ENCODE data around the gene CCDC141. TPM values are rescaled to one million over a fixed set of nuclear protein-coding genes. Genes with fewer than 3 reads are reported as not detected.

CCDC141 gene
- total and polyA plus RNA-seq, 2 of the 13 experiments (the other 11 are each of a cell fraction or from before 2014, with no cell fraction given) = not detected

DNA sequence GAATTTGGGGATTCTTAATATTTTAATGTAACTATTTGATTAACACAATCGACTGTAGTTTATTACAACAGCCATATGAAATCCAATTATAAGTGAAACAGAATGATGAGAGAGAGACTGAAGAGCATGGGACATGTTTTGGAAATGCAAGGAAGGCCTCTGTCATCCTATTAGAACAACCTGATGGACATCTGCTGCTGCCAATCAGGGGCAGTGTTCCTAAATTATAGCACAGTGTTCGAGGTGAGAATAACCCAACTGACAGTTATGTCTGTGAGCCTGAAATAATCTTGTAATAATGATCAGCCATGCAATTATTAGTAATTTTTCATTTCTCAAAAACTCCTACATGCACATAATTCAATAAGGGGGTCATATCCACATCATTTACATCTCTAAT, 73.6 kb downstream of the CCDC141 start:
- in situ Hi-C loops (cut with HindIII; ENCODE audit: extremely low pct_ligation_motif_present, low pct_unique_long_range_greater_than_20kb) = no loop called here
- Histone ChIP-seq H3K4me3 (replicated peaks in 1 of 3; ENCODE audit: insufficient read depth in 1 of 3, low read depth in 2 of 3, low read length in 3 of 3) (no peak overlapping the region), H4K20me1 (ENCODE audit: insufficient read depth, low read length) (no peaks in the 10 kb centered on the region), H3K9me3 (ENCODE audit: low read length) (no peaks in the 10 kb centered on the region), H3K9ac (ENCODE audit: insufficient read depth, low read depth, low read length) (no peak overlapping the region), H3K36me3 (replicated peaks in 1 of 2; ENCODE audit: control insufficient read depth in 1 of 2, insufficient read depth in 2 of 2, low read length in 2 of 2) (no peaks in the 10 kb centered on the region), H3K79me2 (ENCODE audit: insufficient read depth, low read length) (no peaks in the 10 kb centered on the region), H2AFZ (ENCODE audit: low read length) (no peak overlapping the region), H3K27me3 (ENCODE audit: control insufficient read depth in 1 of 2, insufficient read depth in 2 of 2, low read length in 2 of 2) (no peaks in the 10 kb centered on the region), H3K4me2 (ENCODE audit: low read depth, low read length) (no peak overlapping the region), H3K4me1 (ENCODE audit: insufficient read depth, low read length) (no peaks in the 10 kb centered on the region), H3K27ac (ENCODE audit: extremely low read length, insufficient read depth, low read length) (no peak overlapping the region)
- no TSS peak for BruUV-seq (replicated peaks)
- ChIA-PET CTCF (ENCODE audit: low intra/inter-chr PET ratio, low total read pairs) (no interaction called here), POLR2A (no interaction called here)
- FAIRE-seq = no peak
- intact Hi-C loops (cut with micrococcal nuclease; ENCODE audit: unreplicated experiment) = no loop called here
- no peak for DNase-seq (ENCODE audit: low spot score)
- TF ChIP-seq TBP (CRISPR knock-in tag; IDR thresholded peaks at IDR 0.05) (no peak), PCBP1 (IDR thresholded peaks at IDR 0.05; ENCODE audit: borderline replicate concordance, low read depth, low read length) (no peak), MEIS1 (CRISPR knock-in tag; IDR thresholded peaks at IDR 0.05; ENCODE audit: borderline replicate concordance) (no peak)
- ATAC-seq = no peak
- WGBS (ENCODE audit: low lambda C conversion rate) = 1% methylated on average over 2 of the region's 2 CpGs

DNA sequence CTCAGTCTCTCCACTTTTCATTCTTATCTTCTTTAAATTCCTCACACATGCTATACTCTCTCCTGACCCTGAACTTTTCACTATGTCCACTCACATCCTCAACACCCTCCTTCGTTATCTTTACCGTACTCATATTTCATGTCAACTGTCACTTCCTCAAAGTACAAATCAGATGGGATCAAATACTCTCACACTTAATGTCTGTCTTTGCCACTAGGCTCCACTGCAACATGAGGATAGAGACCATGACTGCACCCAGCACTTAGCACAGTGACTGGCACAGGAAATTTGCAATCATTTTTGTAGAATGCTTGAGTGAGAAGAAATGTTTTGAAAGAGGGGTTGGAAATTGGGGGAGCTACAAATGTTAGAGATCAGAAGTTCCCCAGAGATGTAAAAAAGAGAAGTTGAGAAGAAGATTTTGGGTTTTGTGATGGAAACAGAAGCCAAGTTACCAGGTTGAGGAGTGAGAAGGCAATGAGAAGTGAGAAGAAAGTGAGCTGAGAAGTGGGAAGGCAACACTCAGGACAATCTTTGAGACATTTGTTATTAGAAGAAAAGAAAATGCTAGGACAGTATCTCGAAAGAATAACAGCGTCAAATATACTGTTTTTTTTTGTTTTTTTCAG, 87.0 kb downstream of the CCDC141 start:
- Histone ChIP-seq H3K4me3 (replicated peaks in 1 of 3; ENCODE audit: insufficient read depth in 1 of 3, low read depth in 2 of 3, low read length in 3 of 3) (no peak overlapping the region), H3K9ac (ENCODE audit: insufficient read depth, low read depth, low read length) (no peak overlapping the region), H3K27me3 (ENCODE audit: control insufficient read depth in 1 of 2, insufficient read depth in 2 of 2, low read length in 2 of 2) (0 out of 5 replicates have a peak, but pooled peaks cover 0 to 5% of the 10 kb centered on the region in 2 experiments), H3K9me3 (ENCODE audit: low read length) (no peaks in the 10 kb centered on the region), H3K79me2 (ENCODE audit: insufficient read depth, low read length) (no peaks in the 10 kb centered on the region), H2AFZ (ENCODE audit: low read length) (no peak overlapping the region), H4K20me1 (ENCODE audit: insufficient read depth, low read length) (no peaks in the 10 kb centered on the region), H3K36me3 (replicated peaks in 1 of 2; ENCODE audit: control insufficient read depth in 1 of 2, insufficient read depth in 2 of 2, low read length in 2 of 2) (no peaks in the 10 kb centered on the region), H3K4me2 (ENCODE audit: low read depth, low read length) (no peak overlapping the region), H3K4me1 (ENCODE audit: insufficient read depth, low read length) (no peaks in the 10 kb centered on the region), H3K27ac (ENCODE audit: extremely low read length, insufficient read depth, low read length) (no peak overlapping the region)
- FAIRE-seq (no peak), DNase-seq (ENCODE audit: low spot score) (no peak), ATAC-seq (no peak)
- 33% methylated on average over 4 of the region's 4 CpGs for WGBS (ENCODE audit: low lambda C conversion rate)
- in situ Hi-C loops (cut with HindIII; ENCODE audit: extremely low pct_ligation_motif_present, low pct_unique_long_range_greater_than_20kb) = no loop called here
- intact Hi-C loops (cut with micrococcal nuclease; ENCODE audit: unreplicated experiment) = no loop called here
- CTCF ChIA-PET (ENCODE audit: low intra/inter-chr PET ratio, low total read pairs) = no interaction called here
- TF ChIP-seq RCOR2 (CRISPR knock-in tag; IDR thresholded peaks at IDR 0.05) (no peak), ZNF30 (CRISPR knock-in tag; IDR thresholded peaks at IDR 0.05) (no peak), FOXM1 (CRISPR knock-in tag; IDR thresholded peaks at IDR 0.05) (no peak), HNF4G (IDR thresholded peaks at IDR 0.05; ENCODE audit: borderline replicate concordance, low read depth, low read length) (no peak), HNF4G (CRISPR knock-in tag; IDR thresholded peaks at IDR 0.05; ENCODE audit: borderline replicate concordance, low read depth) (no peak), ZNF143 (CRISPR knock-in tag; IDR thresholded peaks at IDR 0.05) (no peak), ZBTB20 (CRISPR knock-in tag; IDR thresholded peaks at IDR 0.05; ENCODE audit: borderline replicate concordance, low read depth) (no peak), RFXAP (CRISPR knock-in tag; IDR thresholded peaks at IDR 0.05; ENCODE audit: borderline replicate concordance) (no peak), ELF3 (CRISPR knock-in tag; IDR thresholded peaks at IDR 0.05) (no peak), XRCC5 (optimal IDR thresholded peaks at IDR 0.05; ENCODE audit: low read length) (no peak), FIP1L1 (IDR thresholded peaks at IDR 0.05; ENCODE audit: borderline replicate concordance, insufficient read depth, low read depth, low read length) (no peak), ARHGAP35 (CRISPR knock-in tag; IDR thresholded peaks at IDR 0.05; ENCODE audit: borderline replicate concordance) (no peak), TRIM24 (CRISPR knock-in tag; IDR thresholded peaks at IDR 0.05) (no peak)
- TF ChIP-seq, protein P1, sequence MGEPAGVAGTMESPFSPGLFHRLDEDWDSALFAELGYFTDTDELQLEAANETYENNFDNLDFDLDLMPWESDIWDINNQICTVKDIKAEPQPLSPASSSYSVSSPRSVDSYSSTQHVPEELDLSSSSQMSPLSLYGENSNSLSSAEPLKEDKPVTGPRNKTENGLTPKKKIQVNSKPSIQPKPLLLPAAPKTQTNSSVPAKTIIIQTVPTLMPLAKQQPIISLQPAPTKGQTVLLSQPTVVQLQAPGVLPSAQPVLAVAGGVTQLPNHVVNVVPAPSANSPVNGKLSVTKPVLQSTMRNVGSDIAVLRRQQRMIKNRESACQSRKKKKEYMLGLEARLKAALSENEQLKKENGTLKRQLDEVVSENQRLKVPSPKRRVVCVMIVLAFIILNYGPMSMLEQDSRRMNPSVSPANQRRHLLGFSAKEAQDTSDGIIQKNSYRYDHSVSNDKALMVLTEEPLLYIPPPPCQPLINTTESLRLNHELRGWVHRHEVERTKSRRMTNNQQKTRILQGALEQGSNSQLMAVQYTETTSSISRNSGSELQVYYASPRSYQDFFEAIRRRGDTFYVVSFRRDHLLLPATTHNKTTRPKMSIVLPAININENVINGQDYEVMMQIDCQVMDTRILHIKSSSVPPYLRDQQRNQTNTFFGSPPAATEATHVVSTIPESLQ (CRISPR knock-in tag; conservative IDR thresholded peaks at IDR 0.05) = no peak
- BruUV-seq (replicated peaks) = no TSS peak
- POLR2A ChIA-PET = no interaction called here
